Ovary (tissue), 9 donors: ENCODE results near the gene IQSEC3. TPM values are rescaled to one million over a fixed set of nuclear protein-coding genes. Genes with fewer than 3 reads are reported as not detected.
A peak's percentile ranks its signal among the peaks of the same experiment; 100 is the strongest.
"Not testable (repeated sequence)": the region's sequence is repeated elsewhere in the genome, so short reads cannot be mapped to it uniquely, and the experiment has no call there.

ENCODE experiments used
- DNase-seq, 5 donors: peaks; one replicate each; pipeline ENCODE4 v3.0.0-alpha.2; 2019 to 2020
- H3K27ac ChIP-seq, 2 donors: fragments of 200-600 bp; one replicate each; pipeline versions ENCODE4 v1.5.1 to v1.8.0; 2019 to 2022
- H3K27me3 ChIP-seq: fragments of 200-600 bp; one replicate; pipeline ENCODE4 v1.8.0; 2022
- H3K36me3 ChIP-seq: fragments of 200-600 bp; sonication (generic); one replicate; pipeline ENCODE4 v1.5.1; 2019
- H3K4me1 ChIP-seq: one replicate; pipeline ENCODE4 v1.8.1; 2013; ENCODE audit warnings: mild to moderate bottlenecking, moderate library complexity; ENCODE audit not compliant: insufficient read depth
- H3K4me3 ChIP-seq: fragments of 200-600 bp; sonication (generic); one replicate; pipeline ENCODE4 v1.5.1; 2017
- H3K9me3 ChIP-seq, 2 donors: fragments of 200-600 bp in 1 of 2; sonication (generic) in 1 of 2; one replicate each; pipeline versions ENCODE4 v1.5.1 to v1.8.1; 2013 to 2019; ENCODE audit warnings: mild to moderate bottlenecking in 1 of 2, moderate library complexity in 1 of 2
- EP300 ChIP-seq: sonication (generic); formaldehyde crosslinking; IDR thresholded peaks from one replicate; pipeline ENCODE4 v1.6.1; 2017; ENCODE audit warnings: antibody characterized with exemption
- POLR2A ChIP-seq: fragments of 450-650 bp; IDR thresholded peaks from one replicate; pipeline ENCODE4 v1.6.1; 2017; ENCODE audit warnings: antibody characterized with exemption, mild to moderate bottlenecking, moderate library complexity
- WGBS, 3 donors: extraction: QIAGEN DNeasy Blood & Tissue Kit in 1 of 3; methylation state at CpG; one replicate each; pipeline versions ENCODE4 v1.1.5 to v1.1.7; 2013 to 2017; 5-methylcytosine and 5-hydroxymethylcytosine counted together
- intact Hi-C, 4 donors: fragments of 100-400 bp; cut with DNase I; formaldehyde crosslinking; loops; one replicate each; pipeline versions ENCODE4 v1.11.0 to v1.15.1; 2022 to 2023
- polyA plus RNA-seq, 2 donors: library from polyadenylated mRNA; stranded (reverse); fragments of 200-250 nt in 1 of 2; fragments of 350-450 nt in 1 of 2; fragmentation: Illumina TruSeq in 1 of 2; extraction: RNeasy Lipid Tissue Mini Kit (QIAGEN cat#74804) in 1 of 2; gene quantifications; one replicate each; pipeline ENCODE4 v1.2.3, GENCODE V29; 2013 to 2014
- total RNA-seq, 7 donors: library from RNA; depleted of rRNA in 2 of 7; stranded (reverse); fragments of >200 nt in 2 of 7; fragmentation: NEBNext Ultra II Directional in 3 of 7; extraction: Animal tissue kit (Norgen Biotek cat#: 25700) in 3 of 7; gene quantifications; one replicate each; pipeline versions ENCODE4 v1.1.0 to v1.2.4, GENCODE V29; 2016 to 2023
- TF ChIP-seq, protein P1 (sequence below), 3 donors: fragments of 450-650 bp in 2 of 3; fragments of 200-600 bp in 1 of 3; IDR thresholded peaks; one replicate each; pipeline versions ENCODE4 v1.5.1 to v1.8.0; 2016 to 2022; ENCODE audit warnings: antibody characterized with exemption in 3 of 3, mild to moderate bottlenecking in 1 of 3
- donor health status: DM: no; HTN: no; CAD: no; lungs with moderate emphysema.
- donor health status: DM: no; HTN: no; CAD: no.
- donor health status: Bipolar disorder and iron deficiency.
- donor health status: DM: yes; HTN: yes; CAD: no.
- donor health status: DM: no; HTN: no; CAD: no.
- donor health status: DM: yes; HTN: yes; CAD: no.

IQSEC3 gene
- total and polyA plus RNA-seq, 9 donors, result 0.88 to 10.0 (median 3.0) TPM

DNA sequence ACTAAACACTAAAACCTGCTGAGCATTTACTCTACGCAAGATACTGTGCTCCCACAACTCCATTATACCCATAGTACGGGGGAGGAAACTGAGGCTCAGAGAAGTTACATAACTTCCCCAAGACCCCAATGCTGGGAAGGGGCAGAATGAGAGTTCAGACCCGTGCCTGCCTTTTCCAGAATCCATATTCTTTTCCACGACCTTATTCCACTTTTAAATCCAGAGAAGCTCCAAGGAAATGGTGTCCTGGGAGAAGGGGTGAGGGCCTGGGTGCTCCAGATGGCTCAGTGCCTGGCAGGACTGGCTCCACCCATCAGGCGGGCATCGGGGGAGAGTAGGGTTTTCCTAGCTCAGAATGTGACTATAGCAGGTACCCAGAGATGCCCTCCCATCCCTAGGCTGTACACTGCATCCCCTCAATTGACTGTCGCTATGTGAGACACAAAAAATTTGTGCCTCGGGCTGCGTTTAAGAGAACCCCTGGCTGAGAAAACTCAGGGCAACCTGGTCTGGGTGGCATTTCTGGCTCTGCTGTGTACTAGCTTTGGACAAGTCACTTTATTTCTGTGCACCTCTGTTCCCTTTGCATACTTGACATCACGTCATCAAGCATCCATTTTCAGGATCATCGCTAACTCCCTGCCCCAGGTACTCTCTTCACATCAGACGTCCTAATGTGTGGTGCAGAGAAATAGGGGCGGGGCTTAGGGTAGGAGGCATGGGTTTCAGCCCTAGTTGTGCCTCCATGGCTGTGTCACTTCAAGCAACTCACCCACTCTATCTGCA is 11.6 kb upstream of the IQSEC3 start:
- WGBS, 3 donors, result 65 to 67% (median 67%) methylated on average over 13 of the region's 13 CpGs
- Histone ChIP-seq H3K36me3 (no peaks in the 10 kb centered on the region), H3K4me3 (no peak overlapping the region), H3K4me1 (no peaks in the 10 kb centered on the region), H3K27me3 (no peaks in the 10 kb centered on the region), H3K27ac (no peak overlapping the region), H3K9me3 (no peaks in the 10 kb centered on the region)
- TF ChIP-seq POLR2A, result no peak
- TF ChIP-seq EP300, result no peak
- TF ChIP-seq, protein P1, sequence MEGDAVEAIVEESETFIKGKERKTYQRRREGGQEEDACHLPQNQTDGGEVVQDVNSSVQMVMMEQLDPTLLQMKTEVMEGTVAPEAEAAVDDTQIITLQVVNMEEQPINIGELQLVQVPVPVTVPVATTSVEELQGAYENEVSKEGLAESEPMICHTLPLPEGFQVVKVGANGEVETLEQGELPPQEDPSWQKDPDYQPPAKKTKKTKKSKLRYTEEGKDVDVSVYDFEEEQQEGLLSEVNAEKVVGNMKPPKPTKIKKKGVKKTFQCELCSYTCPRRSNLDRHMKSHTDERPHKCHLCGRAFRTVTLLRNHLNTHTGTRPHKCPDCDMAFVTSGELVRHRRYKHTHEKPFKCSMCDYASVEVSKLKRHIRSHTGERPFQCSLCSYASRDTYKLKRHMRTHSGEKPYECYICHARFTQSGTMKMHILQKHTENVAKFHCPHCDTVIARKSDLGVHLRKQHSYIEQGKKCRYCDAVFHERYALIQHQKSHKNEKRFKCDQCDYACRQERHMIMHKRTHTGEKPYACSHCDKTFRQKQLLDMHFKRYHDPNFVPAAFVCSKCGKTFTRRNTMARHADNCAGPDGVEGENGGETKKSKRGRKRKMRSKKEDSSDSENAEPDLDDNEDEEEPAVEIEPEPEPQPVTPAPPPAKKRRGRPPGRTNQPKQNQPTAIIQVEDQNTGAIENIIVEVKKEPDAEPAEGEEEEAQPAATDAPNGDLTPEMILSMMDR (IDR thresholded peaks at IDR 0.05), result no peak
- intact Hi-C loops, result no loop called here
- DNase-seq, result no peak

- Histone ChIP-seq H3K27me3 (no peaks in the 10 kb centered on the region), H3K4me1 (no peaks in the 10 kb centered on the region), H3K4me3 (no peak overlapping the region), H3K36me3 (no peaks in the 10 kb centered on the region), H3K9me3 (no peaks in the 10 kb centered on the region), H3K27ac (no peak overlapping the region)
- no peak for TF ChIP-seq POLR2A
- TF ChIP-seq, protein P1 (IDR thresholded peaks at IDR 0.05), result no peak
- no peak for TF ChIP-seq EP300
- no peak for DNase-seq
- 62% methylated on average over 7 of the region's 7 CpGs for WGBS, 3 donors
- intact Hi-C loops, result no loop called here
These were observed 9.8 kb upstream of the IQSEC3 start for GRCh38 chr12:56683-57346.

- H3K9me3 ChIP-seq, result no peaks in the 10 kb centered on the region
- H3K4me3 ChIP-seq, result no peak overlapping the region
- no peak overlapping the region for H3K27ac ChIP-seq
- H3K27me3 ChIP-seq, result no peaks in the 10 kb centered on the region
- WGBS, 3 donors, result 76 to 79% (median 77%) methylated on average over 7 of the region's 7 CpGs
- TF ChIP-seq EP300 (no peak), POLR2A (no peak)
- TF ChIP-seq, protein P1 (IDR thresholded peaks at IDR 0.05), result no peak
- intact Hi-C loops, result no loop called here
- H3K36me3 ChIP-seq, result no peaks in the 10 kb centered on the region
- DNase-seq, result no peak
- H3K4me1 ChIP-seq, result no peaks in the 10 kb centered on the region
These were observed 9.0 kb upstream of the IQSEC3 start for GRCh38 chr12:57539-57938.

GRCh38 chr12:58832-59231 is 7.7 kb upstream of the IQSEC3 start:
- H3K27me3 ChIP-seq, result no peaks in the 10 kb centered on the region
- no peaks in the 10 kb centered on the region for H3K4me1 ChIP-seq

DNA sequence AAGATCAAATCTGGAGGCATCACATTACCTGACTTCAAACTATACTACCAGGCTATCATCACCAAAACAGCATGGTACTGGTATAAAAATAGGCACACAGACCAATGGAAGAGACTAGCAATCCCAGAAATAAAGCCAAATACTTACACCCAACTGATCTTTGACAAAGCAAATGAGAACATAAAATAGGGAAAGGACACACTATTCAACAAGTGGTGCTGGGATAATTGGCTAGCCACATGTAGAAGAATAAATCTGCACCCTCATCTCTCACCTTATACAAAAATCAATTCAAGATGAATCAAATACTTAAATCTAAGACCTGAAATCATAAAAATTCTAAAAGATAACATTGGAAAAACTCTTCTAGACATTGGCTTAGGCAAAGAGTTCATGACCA is 4.7 kb upstream of the IQSEC3 start:
- H3K4me3 ChIP-seq, H3K27ac ChIP-seq, DNase-seq, H3K27me3 ChIP-seq, H3K4me1 ChIP-seq, H3K9me3 ChIP-seq, H3K36me3 ChIP-seq, intact Hi-C loops: not testable (repeated sequence)

More at GRCh38 chr12:58832-59231, 7.7 kb upstream of the IQSEC3 start:
- intact Hi-C loops, result no loop called here
- no peaks in the 10 kb centered on the region for H3K9me3 ChIP-seq
- H3K36me3 ChIP-seq, result no peaks in the 10 kb centered on the region
- TF ChIP-seq EP300 (no peak), POLR2A (no peak)
- TF ChIP-seq, protein P1 (IDR thresholded peaks at IDR 0.05), result no peak
- H3K4me3 ChIP-seq, result no peak overlapping the region
- DNase-seq, result no peak
- no peak overlapping the region for H3K27ac ChIP-seq

DNA sequence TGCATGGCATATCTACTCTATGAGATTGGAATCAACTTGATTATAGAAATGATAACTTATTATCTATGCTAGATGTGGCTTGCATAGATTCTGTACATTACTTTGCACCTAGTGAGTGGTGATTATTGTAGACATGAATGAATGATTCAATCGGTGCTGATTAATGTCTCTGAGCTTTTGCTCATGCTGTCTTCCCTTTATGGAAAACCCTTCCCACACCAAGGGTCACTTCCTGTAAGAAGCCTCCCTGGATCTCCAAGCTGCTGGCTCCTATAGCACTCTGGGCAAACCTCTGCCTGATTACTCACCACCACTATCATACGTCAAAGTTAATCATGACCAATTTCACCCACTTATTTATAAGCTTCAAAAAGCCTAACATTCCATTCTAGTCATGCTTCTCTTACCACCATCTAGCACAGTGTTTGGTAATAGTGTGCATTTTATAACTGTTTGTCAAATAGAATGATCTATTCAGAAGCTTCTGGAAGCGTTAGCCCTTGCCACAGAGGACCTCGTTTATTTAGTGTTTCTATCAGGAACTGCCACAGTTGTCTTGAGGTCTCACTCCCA is 990 bp upstream of the IQSEC3 start:
- H3K4me1 ChIP-seq, H3K4me3 ChIP-seq, H3K9me3 ChIP-seq, DNase-seq, H3K27me3 ChIP-seq, intact Hi-C loops, H3K27ac ChIP-seq, H3K36me3 ChIP-seq: not testable (repeated sequence)
- WGBS, 3 donors, result 27 to 45% (median 35%) methylated on average over 4 of the region's 4 CpGs

- peak in 2 of 5 donors; percentile 51 to 60 for DNase-seq
These were observed 376 bp downstream of the IQSEC3 start for GRCh38 chr12:66782-67504.

More at GRCh38 chr12:66782-67504, 376 bp downstream of the IQSEC3 start:
- WGBS, 3 donors, result 2 to 8% (median 3%) methylated on average over 12 to 45 of the region's 66 CpGs
- H3K9me3 ChIP-seq, H3K27ac ChIP-seq, H3K36me3 ChIP-seq, H3K4me1 ChIP-seq, H3K4me3 ChIP-seq, intact Hi-C loops, H3K27me3 ChIP-seq: not testable (repeated sequence)
